Measurements from ENCODE around the gene UGT1A10.

Gene UGT1A10

DNA sequence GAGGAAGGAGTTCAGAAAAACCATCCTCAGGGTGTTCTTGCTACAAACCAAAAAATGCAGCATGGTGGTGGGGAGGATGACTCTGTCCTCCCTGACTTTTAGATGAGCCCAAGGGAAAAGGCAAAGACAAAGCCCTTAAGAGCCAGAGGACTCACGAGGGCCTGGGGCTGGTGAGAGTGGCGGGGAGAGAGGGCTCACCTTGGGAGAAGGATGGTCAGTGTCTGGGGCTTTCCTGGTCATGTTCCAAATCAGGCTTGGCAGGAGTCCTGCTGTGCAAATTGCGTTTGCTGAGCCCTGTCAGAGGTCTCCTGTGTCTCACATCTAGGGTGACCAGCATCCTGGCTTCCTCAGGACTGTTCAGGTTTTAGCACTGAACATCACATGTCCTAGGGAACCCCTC is 128.5 kb downstream of the UGT1A10 start:
- no peak for TF ChIP-seq CTCF (IDR thresholded peaks at IDR 0.05; ENCODE audit: low read depth, low read length, poor library complexity, severe bottlenecking)
- TF ChIP-seq EZH2phosphoT487 (IDR thresholded peaks at IDR 0.05; ENCODE audit: borderline replicate concordance, low read length): no peak
- no peaks in the 10 kb centered on the region for H3K4me1 ChIP-seq (ENCODE audit: control insufficient read depth, low read length)
- H3K9me3 ChIP-seq (ENCODE audit: control insufficient read depth, insufficient read depth, low read length): no peaks in the 10 kb centered on the region

GRCh38 chr2:233766416-233766815 is 130.2 kb downstream of the UGT1A10 start:
- Histone ChIP-seq H3K27ac (ENCODE audit: low read depth, low read length) (no peak overlapping the region), H3K36me3 (ENCODE audit: control insufficient read depth, low read length) (no peaks in the 10 kb centered on the region), H3K4me2 (ENCODE audit: low read length) (no peak overlapping the region), H3K79me2 (ENCODE audit: control insufficient read depth, low read length) (no peaks in the 10 kb centered on the region), H3K9me2 (replicated peaks; ENCODE audit: control insufficient read depth, low read length) (no peaks in the 10 kb centered on the region), H3K4me3 (ENCODE audit: low read length) (no peak overlapping the region), H3F3A (ENCODE audit: control insufficient read depth, insufficient read depth) (no peaks in the 10 kb centered on the region), H3K27me3 (ENCODE audit: control insufficient read depth, low read length) (peaks cover 6% of the 10 kb centered on the region), H3K9me3 (ENCODE audit: control insufficient read depth, insufficient read depth, low read length) (no peaks in the 10 kb centered on the region), H3K4me1 (ENCODE audit: control insufficient read depth, low read length) (no peaks in the 10 kb centered on the region), H4K20me1 (ENCODE audit: control insufficient read depth, insufficient read depth, low read depth, low read length) (no peaks in the 10 kb centered on the region)
- TF ChIP-seq CTCF (IDR thresholded peaks at IDR 0.05; ENCODE audit: low read depth, low read length, poor library complexity, severe bottlenecking) (no peak), EZH2phosphoT487 (IDR thresholded peaks at IDR 0.05; ENCODE audit: borderline replicate concordance, low read length) (no peak)

More for the DNA sequence above, 128.5 kb downstream of the UGT1A10 start:
- H3K4me3 ChIP-seq (ENCODE audit: low read length): no peak overlapping the region
- no peaks in the 10 kb centered on the region for H3K79me2 ChIP-seq (ENCODE audit: control insufficient read depth, low read length)
- no peaks in the 10 kb centered on the region for H3K9me2 ChIP-seq (replicated peaks; ENCODE audit: control insufficient read depth, low read length)
- H3K36me3 ChIP-seq (ENCODE audit: control insufficient read depth, low read length): no peaks in the 10 kb centered on the region
- no peak overlapping the region for H3K27ac ChIP-seq (ENCODE audit: low read depth, low read length)
- H3K27me3 ChIP-seq (ENCODE audit: control insufficient read depth, low read length): peaks cover 6% of the 10 kb centered on the region
- no peak overlapping the region for H3K4me2 ChIP-seq (ENCODE audit: low read length)
- H4K20me1 ChIP-seq (ENCODE audit: control insufficient read depth, insufficient read depth, low read depth, low read length): no peaks in the 10 kb centered on the region
- H3F3A ChIP-seq (ENCODE audit: control insufficient read depth, insufficient read depth): no peaks in the 10 kb centered on the region

DNA sequence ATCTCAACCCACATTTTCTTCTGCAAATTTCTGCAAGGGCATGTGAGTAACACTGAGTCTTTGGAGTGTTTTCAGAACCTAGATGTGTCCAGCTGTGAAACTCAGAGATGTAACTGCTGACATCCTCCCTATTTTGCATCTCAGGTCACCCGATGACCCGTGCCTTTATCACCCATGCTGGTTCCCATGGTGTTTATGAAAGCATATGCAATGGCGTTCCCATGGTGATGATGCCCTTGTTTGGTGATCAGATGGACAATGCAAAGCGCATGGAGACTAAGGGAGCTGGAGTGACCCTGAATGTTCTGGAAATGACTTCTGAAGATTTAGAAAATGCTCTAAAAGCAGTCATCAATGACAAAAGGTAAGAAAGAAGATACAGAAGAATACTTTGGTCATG is 131.8 kb downstream of the UGT1A10 start:
- Histone ChIP-seq H3K27me3 (ENCODE audit: control insufficient read depth, low read length) (peaks cover 5% of the 10 kb centered on the region), H3K36me3 (ENCODE audit: control insufficient read depth, low read length) (no peaks in the 10 kb centered on the region), H3K9me3 (ENCODE audit: control insufficient read depth, insufficient read depth, low read length) (no peaks in the 10 kb centered on the region), H3K27ac (ENCODE audit: low read depth, low read length) (no peak overlapping the region), H3K79me2 (ENCODE audit: control insufficient read depth, low read length) (no peaks in the 10 kb centered on the region), H3K4me3 (ENCODE audit: low read length) (no peak overlapping the region), H4K20me1 (ENCODE audit: control insufficient read depth, insufficient read depth, low read depth, low read length) (no peaks in the 10 kb centered on the region), H3F3A (ENCODE audit: control insufficient read depth, insufficient read depth) (no peaks in the 10 kb centered on the region), H3K4me1 (ENCODE audit: control insufficient read depth, low read length) (no peaks in the 10 kb centered on the region), H3K9me2 (replicated peaks; ENCODE audit: control insufficient read depth, low read length) (no peaks in the 10 kb centered on the region), H3K4me2 (ENCODE audit: low read length) (no peak overlapping the region)
- TF ChIP-seq CTCF (IDR thresholded peaks at IDR 0.05; ENCODE audit: low read depth, low read length, poor library complexity, severe bottlenecking): no peak
- TF ChIP-seq EZH2phosphoT487 (IDR thresholded peaks at IDR 0.05; ENCODE audit: borderline replicate concordance, low read length): no peak

GRCh38 chr2:233769260-233769659 is 133.0 kb downstream of the UGT1A10 start:
- no peak overlapping the region for H3K27ac ChIP-seq (ENCODE audit: low read depth, low read length)

More at GRCh38 chr2:233769260-233769659, 133.0 kb downstream of the UGT1A10 start:
- Histone ChIP-seq H3K27me3 (ENCODE audit: control insufficient read depth, low read length) (0 out of 2 replicates have a peak, but pooled peaks cover 2% of the 10 kb centered on the region), H3K9me3 (ENCODE audit: control insufficient read depth, insufficient read depth, low read length) (no peaks in the 10 kb centered on the region), H3K4me2 (ENCODE audit: low read length) (no peak overlapping the region), H3K9me2 (replicated peaks; ENCODE audit: control insufficient read depth, low read length) (no peaks in the 10 kb centered on the region), H3K36me3 (ENCODE audit: control insufficient read depth, low read length) (no peaks in the 10 kb centered on the region), H3K79me2 (ENCODE audit: control insufficient read depth, low read length) (no peaks in the 10 kb centered on the region), H3K4me1 (ENCODE audit: control insufficient read depth, low read length) (no peaks in the 10 kb centered on the region), H3K4me3 (ENCODE audit: low read length) (no peak overlapping the region), H3F3A (ENCODE audit: control insufficient read depth, insufficient read depth) (no peaks in the 10 kb centered on the region), H4K20me1 (ENCODE audit: control insufficient read depth, insufficient read depth, low read depth, low read length) (no peaks in the 10 kb centered on the region)
- TF ChIP-seq EZH2phosphoT487 (IDR thresholded peaks at IDR 0.05; ENCODE audit: borderline replicate concordance, low read length) (no peak), CTCF (IDR thresholded peaks at IDR 0.05; ENCODE audit: low read depth, low read length, poor library complexity, severe bottlenecking) (no peak)

All from DOHH2 (cell line).